Measurements from ENCODE around the gene RHEB.

RHEB gene

DNA sequence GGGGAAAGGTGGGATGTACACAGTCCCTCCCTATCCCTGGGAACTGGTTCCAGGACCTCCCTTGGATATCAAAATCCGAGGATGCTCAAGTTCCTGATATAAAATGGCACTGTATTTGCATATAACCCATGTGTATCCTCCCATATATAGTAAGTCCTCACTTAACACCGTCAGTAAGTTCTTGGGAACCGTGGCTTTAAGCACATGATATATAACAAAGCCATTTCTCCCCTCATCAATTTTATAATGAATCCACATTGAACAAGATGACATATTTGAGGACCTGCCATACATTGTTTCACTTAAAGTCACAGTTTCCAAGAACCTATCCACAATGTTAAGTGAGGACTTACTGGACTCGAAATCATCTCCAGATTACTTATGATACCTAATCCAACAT is 85.1 kb downstream of the RHEB start:
- Mint-ChIP-seq H3K9me3 (no peaks in the 10 kb centered on the region), H3K4me3 (no peak overlapping the region), H3K27me3 (no peaks in the 10 kb centered on the region), H3K4me1 (ENCODE audit: low read depth) (peaks cover 39% of the 10 kb centered on the region), H3K36me3 (ENCODE audit: low read depth) (no peaks in the 10 kb centered on the region), H3K27ac (no peak overlapping the region)
- DNase-seq = no peak

DNA sequence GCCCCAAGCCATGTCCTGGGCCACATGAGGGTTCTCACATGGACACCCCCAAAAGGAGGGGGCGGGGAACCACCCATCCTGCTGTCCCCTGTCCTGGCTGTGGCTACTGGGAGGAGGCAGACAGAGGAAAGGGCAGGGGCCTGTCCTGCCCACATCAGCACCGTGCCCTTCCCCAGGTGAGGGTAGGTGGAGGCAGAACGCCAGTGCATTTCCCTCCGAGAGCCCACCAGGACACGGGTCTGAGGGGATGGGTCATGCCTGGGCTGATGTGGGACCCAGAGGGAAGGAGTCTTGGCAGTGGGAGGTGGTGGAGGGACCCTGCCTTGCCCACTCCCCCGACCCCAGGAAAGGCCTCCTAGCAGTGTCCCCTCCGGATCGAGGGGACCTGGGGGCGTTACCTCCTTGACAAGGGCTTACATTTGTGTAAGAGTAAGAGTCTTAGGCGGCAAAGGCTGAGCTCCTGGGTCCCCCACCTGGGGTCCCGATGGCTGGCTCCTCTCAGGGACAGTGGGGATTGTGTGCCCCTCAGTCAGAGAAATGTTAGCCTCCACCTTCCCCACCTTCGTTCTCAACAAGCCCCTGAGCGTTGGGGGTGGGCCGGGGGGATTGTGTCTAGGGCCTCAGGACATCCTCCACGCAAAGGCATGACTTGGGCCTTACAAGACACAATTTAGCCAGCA is 85.8 kb downstream of the RHEB start:
- no peak for DNase-seq
- H3K4me3 Mint-ChIP-seq = no peak overlapping the region

DNA sequence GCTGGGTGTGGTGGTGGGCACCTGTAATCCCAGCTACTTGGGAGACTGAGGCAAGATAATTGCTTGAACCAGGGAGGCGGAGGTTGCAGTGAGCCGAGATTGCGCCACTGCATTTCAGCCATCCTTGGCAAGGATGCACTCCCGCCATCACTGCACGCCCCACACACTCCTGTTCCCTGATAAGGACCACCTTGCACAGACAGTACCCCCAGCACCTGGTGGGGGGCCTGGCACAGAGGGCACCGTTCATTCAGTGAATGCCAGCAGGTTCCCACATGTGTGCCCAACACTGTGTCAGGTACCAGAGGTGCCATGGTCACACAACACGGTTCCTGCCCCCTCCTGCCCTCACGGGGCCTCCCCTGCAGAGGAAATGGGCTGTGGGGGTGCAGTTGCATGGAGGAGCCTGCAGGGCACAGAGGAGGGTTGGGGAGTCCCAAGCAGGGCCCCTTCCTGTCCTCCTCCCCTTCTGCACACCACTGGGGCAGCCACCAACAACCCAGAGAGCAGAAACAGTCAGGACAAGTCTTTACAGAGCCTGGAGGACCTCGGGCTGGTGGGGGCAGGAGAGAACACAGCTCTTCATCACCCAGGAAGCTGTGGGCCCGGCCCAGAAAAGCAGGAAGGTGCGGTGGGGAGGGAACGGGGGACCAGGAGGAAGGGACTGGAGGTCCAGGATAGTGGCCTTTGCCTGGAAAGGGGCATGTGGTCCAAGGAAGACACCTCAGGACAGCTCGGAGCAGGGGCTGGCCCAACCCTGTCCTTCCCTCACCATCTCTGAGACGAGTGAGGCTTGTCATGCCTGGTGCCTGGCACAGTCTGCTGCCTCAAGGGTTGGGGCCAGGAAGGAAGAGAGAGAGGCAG is 86.8 kb downstream of the RHEB start:
- Mint-ChIP-seq H3K4me1 (ENCODE audit: low read depth) (peaks cover 47% of the 10 kb centered on the region), H3K4me3 (peak overlapping the region; percentile 35), H3K9me3 (no peaks in the 10 kb centered on the region), H3K36me3 (ENCODE audit: low read depth) (no peaks in the 10 kb centered on the region), H3K27me3 (no peaks in the 10 kb centered on the region), H3K27ac (peak overlapping the region; percentile 88)
- DNase-seq = peak; percentile 76

More for the DNA sequence above, 85.8 kb downstream of the RHEB start:
- Mint-ChIP-seq H3K36me3 (ENCODE audit: low read depth) (no peaks in the 10 kb centered on the region), H3K9me3 (no peaks in the 10 kb centered on the region), H3K27me3 (no peaks in the 10 kb centered on the region), H3K27ac (no peak overlapping the region), H3K4me1 (ENCODE audit: low read depth) (peaks cover 40% of the 10 kb centered on the region)

DNA sequence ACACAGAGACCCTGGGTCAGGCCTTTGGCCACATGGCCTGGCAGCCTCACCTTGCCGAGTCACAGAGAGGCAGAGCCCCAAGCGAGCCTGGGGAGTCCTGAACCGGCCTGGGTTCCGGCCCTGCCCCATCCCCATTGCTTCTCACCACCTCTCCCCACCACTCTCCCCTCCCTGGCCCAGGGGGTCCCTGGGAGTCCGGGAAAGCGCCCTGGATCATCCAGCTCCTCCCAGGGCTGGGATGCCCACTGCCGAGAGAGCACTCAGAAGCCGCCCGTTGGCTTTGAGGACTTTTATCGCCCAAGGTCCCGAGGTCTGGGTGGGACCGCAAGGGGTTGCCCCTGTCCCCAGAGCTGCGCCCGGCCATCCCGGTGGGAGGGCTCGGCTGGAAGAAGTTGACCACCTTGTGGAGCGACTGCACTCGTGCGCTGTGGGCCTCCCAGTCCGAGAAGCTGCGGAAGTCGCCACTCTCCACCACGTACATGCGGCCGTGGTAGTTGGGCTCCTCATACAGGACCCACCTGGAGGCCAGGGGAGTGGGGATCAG is 87.9 kb downstream of the RHEB start:
- no peak for DNase-seq
- H3K4me3 Mint-ChIP-seq = no peak overlapping the region
- no peaks in the 10 kb centered on the region for H3K36me3 Mint-ChIP-seq (ENCODE audit: low read depth)
- peaks cover 51% of the 10 kb centered on the region for H3K4me1 Mint-ChIP-seq (ENCODE audit: low read depth)
- no peaks in the 10 kb centered on the region for H3K9me3 Mint-ChIP-seq
- no peaks in the 10 kb centered on the region for H3K27me3 Mint-ChIP-seq
- no peak overlapping the region for H3K27ac Mint-ChIP-seq

DNA sequence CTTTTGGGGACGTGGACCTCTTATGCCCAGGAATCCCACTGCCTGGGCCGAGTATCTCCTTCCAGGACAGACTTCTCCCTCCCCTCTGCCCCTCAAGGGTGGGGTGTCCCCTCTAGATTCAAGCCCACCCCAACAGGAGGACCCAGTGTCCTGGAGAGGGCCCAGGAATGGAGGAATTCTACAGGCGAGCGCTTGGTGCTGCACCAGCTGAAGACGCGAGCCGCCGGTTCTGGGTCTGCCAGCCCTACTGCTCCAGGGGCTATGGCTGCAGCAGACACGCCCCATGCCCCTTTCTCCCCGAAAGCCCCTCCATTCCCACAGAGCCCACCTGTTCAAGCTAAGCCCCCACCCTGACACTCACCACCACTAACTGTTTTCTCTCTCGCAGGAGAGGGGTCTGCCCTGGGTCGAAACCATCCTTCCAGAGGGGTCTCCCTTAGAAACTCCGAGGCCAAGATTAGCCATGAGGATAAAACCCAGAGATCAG is 88.4 kb downstream of the RHEB start:
- DNase-seq = no peak
- Mint-ChIP-seq H3K9me3 (no peaks in the 10 kb centered on the region), H3K27me3 (no peaks in the 10 kb centered on the region), H3K4me1 (ENCODE audit: low read depth) (peaks cover 51% of the 10 kb centered on the region), H3K36me3 (ENCODE audit: low read depth) (no peaks in the 10 kb centered on the region), H3K27ac (no peak overlapping the region), H3K4me3 (no peak overlapping the region)

DNA sequence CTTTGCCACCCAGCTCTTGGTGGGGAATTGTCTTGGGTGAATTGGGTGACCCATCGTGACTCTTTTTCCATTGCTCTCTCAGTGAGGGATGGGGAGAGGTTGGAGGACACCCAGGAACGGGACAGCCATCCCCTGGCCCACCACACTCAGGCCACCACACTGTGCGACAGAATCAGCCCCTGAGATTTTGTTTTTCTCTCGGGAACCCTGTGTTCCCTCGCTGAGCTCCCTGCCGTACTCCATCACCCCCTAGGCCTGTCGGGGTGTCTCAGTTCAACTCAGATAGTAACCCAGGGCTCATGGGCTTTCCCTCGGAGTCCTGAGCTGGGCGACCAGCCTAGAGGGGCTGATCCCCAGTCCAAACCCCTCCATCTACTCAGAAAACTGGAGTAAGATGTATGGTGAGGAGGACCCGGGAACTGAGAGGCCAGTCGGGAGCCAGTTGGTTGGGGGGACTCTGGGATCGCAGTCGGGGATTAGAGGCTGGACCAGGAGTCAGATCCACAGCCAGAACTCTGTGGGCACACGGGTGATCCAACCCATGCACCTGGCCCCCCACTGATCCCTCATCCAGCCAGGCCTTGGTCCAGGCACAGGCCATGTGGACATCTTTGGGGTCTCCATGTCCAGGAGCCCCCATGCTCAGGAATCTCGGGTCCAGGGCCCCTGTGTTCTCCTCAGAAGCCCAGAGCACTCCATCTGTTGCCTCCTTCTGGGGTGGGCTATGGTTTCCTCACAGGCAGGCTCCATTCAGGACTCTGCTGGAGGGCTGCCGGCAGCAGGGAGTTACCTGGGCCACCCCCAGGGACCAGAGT is 89.1 kb downstream of the RHEB start:
- Mint-ChIP-seq H3K9me3 (no peaks in the 10 kb centered on the region), H3K27me3 (no peaks in the 10 kb centered on the region), H3K27ac (no peak overlapping the region), H3K4me3 (no peak overlapping the region), H3K4me1 (ENCODE audit: low read depth) (peaks cover 51% of the 10 kb centered on the region), H3K36me3 (ENCODE audit: low read depth) (no peaks in the 10 kb centered on the region)
- DNase-seq = no peak

DNA sequence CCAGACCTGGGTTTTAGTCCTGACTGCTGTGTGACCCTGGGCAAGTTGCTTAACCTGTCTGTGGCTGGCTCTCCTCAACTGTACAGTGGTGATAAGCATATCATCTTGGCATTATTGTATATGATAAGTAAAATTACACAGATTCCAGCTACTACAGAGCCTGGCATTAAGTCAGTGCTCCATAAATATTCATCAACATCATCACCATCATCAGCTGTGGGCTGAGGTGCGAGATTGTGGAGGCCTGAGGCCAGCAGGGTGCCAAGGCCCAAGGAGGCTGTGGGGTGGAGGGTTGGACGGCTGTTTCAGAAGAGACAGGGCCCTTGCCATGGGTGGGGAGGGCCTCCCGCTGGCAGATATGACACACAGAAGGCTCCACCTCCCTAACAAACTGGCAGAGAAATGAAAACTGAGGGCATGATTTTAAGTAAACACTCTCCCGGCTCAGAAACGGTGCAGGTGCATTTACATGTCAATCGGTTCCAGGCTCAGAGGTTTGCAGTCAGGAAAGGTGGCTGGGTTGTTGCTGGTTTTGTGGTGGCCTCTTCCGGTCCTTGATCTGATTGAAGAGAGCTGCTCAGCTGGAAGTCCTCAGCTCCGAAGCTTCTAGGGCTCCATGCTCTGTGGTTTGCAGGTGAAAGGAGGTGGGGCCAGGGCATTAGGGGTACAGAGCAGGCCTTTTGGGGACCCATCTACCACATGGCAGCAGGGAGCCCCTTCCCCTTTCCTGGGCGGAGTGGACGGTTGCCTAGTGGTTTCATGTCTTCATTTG is 89.9 kb downstream of the RHEB start:
- no peaks in the 10 kb centered on the region for H3K9me3 Mint-ChIP-seq
- peak overlapping the region; percentile 39 for H3K4me3 Mint-ChIP-seq
- no peaks in the 10 kb centered on the region for H3K27me3 Mint-ChIP-seq
- peak; percentile 58 for DNase-seq
- H3K4me1 Mint-ChIP-seq (ENCODE audit: low read depth) = peaks cover 51% of the 10 kb centered on the region
- H3K27ac Mint-ChIP-seq = peak overlapping the region; percentile 81
- H3K36me3 Mint-ChIP-seq (ENCODE audit: low read depth) = no peaks in the 10 kb centered on the region

DNA sequence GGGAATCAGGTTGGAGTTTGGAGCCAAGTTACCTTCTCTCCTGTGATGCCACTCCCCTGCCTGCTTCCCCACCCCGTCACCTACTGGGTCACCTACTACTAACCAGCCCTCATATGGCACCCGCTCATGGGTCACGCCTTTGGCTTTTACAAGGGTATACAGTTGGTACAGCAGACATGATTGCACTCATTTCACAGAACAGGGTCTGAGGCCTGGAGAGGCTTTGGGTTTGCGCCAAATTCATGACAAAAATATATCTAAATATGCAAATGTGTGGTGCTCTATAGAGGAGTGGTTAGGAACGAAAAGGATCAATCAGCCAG is 90.5 kb downstream of the RHEB start:
- Mint-ChIP-seq H3K4me1 (ENCODE audit: low read depth) (peaks cover 51% of the 10 kb centered on the region), H3K9me3 (no peaks in the 10 kb centered on the region), H3K27me3 (no peaks in the 10 kb centered on the region), H3K4me3 (no peak overlapping the region), H3K36me3 (ENCODE audit: low read depth) (no peaks in the 10 kb centered on the region), H3K27ac (no peak overlapping the region)
- peak; percentile 32 for DNase-seq

DNA sequence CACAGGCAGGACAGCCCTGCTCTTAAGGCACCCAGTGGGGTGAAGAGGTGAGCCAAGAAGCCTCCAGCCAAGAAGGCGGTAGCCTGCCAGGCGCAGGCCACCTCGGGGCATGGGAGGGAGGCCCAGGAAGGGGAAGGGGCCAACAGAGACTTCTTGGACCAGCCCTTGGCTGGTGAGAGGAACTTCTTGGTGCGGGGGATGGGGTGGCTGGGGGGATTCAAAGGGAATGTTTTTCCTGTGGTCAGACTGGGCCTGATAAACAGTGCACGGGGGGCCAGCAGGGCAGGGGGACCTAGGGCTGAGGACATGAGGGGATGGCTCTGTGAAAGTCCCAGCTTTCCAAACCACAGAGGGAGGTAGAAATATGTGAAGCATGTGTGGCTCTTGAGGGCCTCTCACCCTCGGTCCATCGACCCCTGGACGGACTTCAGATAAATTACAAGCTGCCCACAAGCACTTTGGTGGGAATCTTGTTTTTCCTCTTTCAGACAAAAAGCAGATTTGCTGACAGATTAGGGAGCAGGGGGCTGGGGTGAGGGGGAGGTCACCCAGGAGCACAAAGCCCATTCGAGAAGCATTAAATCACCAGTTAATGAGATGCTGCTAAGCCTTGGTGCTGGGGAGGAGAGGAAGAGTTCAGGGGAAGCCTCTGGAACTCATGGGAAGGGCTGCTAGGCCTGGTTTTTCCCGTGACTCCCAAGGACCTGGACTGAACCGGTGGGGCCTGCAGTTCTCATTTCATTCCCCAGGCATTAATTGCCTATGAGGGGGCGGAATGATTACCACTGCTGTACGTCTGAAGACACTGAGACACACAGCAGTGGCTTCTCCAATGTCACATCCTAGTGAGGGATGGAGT is 91.1 kb downstream of the RHEB start:
- DNase-seq = peak; percentile 29
- no peaks in the 10 kb centered on the region for H3K27me3 Mint-ChIP-seq
- H3K27ac Mint-ChIP-seq = no peak overlapping the region
- H3K4me3 Mint-ChIP-seq = no peak overlapping the region
- H3K36me3 Mint-ChIP-seq (ENCODE audit: low read depth) = no peaks in the 10 kb centered on the region
- H3K9me3 Mint-ChIP-seq = no peaks in the 10 kb centered on the region
- H3K4me1 Mint-ChIP-seq (ENCODE audit: low read depth) = peaks cover 51% of the 10 kb centered on the region

DNA sequence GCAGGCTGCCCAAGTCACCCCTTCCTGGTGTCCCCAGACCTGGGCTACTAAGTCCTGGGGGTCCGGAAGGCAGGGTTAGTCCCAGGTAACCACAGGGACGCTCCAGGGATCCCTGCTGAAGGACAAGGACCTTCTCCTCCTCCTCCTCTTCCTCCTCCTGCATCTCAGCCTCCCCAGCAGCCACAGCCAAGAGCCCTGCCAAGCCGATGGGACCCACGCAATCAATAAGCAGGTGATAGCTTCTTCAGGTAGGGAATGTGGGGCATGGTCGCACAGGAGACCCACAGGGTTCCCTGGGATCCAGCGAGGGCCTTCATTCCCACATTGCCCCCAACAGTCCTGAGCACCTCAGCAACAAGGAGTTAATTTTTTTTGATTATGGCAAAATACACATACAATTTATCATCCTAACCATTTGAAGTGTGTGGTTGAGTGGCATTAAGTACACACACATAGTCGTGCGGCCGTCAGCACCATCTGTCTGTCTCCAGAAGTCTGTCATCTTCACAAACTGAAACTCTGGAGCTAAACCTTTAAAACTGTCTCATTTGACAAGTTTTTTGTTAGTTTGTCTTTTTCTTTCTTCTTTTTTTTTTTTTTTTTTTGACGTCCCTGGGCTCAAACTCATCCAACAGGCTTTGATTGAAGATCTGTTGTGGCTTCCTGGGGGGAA is 91.9 kb downstream of the RHEB start:
- Mint-ChIP-seq H3K27me3 (no peaks in the 10 kb centered on the region), H3K36me3 (ENCODE audit: low read depth) (no peaks in the 10 kb centered on the region), H3K27ac (no peak overlapping the region), H3K4me1 (ENCODE audit: low read depth) (peaks cover 44% of the 10 kb centered on the region), H3K4me3 (no peak overlapping the region), H3K9me3 (no peaks in the 10 kb centered on the region)
- DNase-seq = peak; percentile 30

DNA sequence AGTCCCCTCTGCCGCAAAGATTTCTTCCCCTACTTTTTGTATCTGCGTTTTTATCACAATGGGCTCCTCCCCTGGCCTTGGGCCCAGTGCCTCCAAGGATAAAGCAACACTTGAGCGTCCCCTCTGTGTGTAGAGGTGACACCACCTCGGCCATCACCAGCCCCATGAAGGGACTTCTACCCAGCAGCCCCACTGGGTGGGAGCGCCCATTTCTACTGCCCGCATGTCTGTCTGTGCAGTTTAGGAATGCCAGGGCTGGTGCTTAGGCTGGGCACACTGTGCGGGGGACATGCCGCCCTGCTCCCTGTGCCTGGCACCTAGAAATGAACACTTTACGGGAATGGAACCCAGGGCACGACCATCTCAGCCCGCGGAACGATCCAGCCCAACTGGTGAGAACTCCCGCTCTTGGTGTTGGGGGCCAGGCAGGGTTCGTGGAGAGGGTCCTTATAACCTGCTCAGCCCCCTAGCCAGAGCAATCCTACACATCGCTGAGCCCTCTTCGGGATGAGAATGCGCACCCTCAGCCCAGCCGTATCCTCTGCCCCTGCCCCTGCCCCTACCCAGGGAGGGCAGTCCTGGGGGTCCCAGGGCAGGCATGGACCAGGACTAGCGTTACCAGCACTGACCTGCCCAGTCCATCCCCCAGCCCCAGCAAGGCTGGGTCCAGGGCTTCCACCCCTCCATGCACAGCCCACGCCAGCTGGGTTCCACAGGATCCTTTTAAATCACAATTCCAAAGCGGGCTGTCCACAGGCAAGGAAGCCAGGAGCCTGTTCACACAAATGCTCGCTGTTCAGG is 92.6 kb downstream of the RHEB start:
- Mint-ChIP-seq H3K27me3 (no peaks in the 10 kb centered on the region), H3K4me1 (ENCODE audit: low read depth) (peaks cover 38% of the 10 kb centered on the region), H3K36me3 (ENCODE audit: low read depth) (no peaks in the 10 kb centered on the region), H3K27ac (no peak overlapping the region), H3K9me3 (no peaks in the 10 kb centered on the region), H3K4me3 (no peak overlapping the region)
- peak; percentile 23 for DNase-seq

DNA sequence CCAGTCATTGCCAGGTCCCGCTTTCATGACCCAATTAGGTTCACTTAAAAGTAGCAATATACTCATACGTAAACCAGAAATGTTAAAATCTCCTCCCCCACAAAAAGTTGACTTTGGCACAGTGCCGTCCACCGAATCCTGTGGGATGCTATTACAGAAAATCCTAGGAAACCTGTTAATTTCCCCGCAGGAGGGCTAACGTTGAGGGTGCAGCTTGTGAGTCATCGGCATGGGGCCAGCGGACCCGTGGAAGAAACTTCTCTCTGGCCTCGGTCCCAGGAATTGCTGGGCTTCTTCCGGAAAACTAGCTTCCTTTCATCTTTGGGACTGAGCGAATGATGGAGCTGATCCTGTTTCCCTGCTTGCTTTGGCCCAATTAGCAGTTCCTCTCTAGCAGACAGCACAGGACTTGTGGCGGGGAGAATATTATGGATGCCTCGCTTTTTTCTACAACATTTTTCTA is 93.2 kb downstream of the RHEB start:
- Mint-ChIP-seq H3K4me3 (no peak overlapping the region), H3K27ac (no peak overlapping the region), H3K4me1 (ENCODE audit: low read depth) (peaks cover 35% of the 10 kb centered on the region), H3K9me3 (no peaks in the 10 kb centered on the region), H3K27me3 (no peaks in the 10 kb centered on the region), H3K36me3 (ENCODE audit: low read depth) (no peaks in the 10 kb centered on the region)
- DNase-seq = peak; percentile 15
